H1 (cell line): ENCODE data around the gene LARP1. TPM values are rescaled to one million over a fixed set of nuclear protein-coding genes. Genes with fewer than 3 reads are reported as not detected.

ENCODE experiments used
- MAX ChIP-seq: IDR thresholded peaks from 2 replicates; pipeline ENCODE4 v1.6.1; 2012; ENCODE audit warnings: inconsistent platforms
- RAD21 ChIP-seq, 2 experiments: IDR thresholded peaks in 1 of 2; conservative IDR thresholded peaks in 1 of 2; 2 replicates each; pipeline ENCODE4 v1.6.1; 2011; ENCODE audit warnings: low read depth in 2 of 2, low read length in 2 of 2, improper control_type of control experiment in 1 of 2, inconsistent platforms in 1 of 2, mild to moderate bottlenecking in 1 of 2, moderate library complexity in 1 of 2
- TAF1 ChIP-seq: IDR thresholded peaks from 2 replicates; pipeline ENCODE4 v1.6.1; 2011; ENCODE audit warnings: mild to moderate bottlenecking, low read depth, low read length
- polyA plus RNA-seq, 7 experiments: library from polyadenylated mRNA; depleted of rRNA in 3 of 7; stranded (reverse) in 5 of 7; unstranded in 2 of 7; fragments of >200 nt in 5 of 7; fragments of 200-250 nt in 2 of 7; gene quantifications; 1 replicate in 5 of 7; 2 replicates in 1 of 7; 4 replicates in 1 of 7; pipeline versions ENCODE4 v1.2.1 to v1.2.3, GENCODE V29; 2011 to 2013; ENCODE audit warnings: missing spikeins in 2 of 7, mixed read lengths in 2 of 7
- total RNA-seq: library from RNA; stranded (reverse); fragmentation: NEBNext Ultra II Directional; extraction: Animal tissue kit (Norgen Biotek cat#: 25700); gene quantifications from 2 replicates; pipeline ENCODE4 v1.2.1, GENCODE V29; 2021
- TF ChIP-seq, protein P1 (sequence below): fragments of 300-600 bp; sonication (generic); IDR thresholded peaks from 2 replicates; pipeline ENCODE4 v1.7.1; 2012; ENCODE audit warnings: low read length, moderate library complexity, mild to moderate bottlenecking, inconsistent platforms; ENCODE audit not compliant: insufficient replicate concordance

The LARP1 gene
- total and polyA plus RNA-seq, 2 of the 8 experiments (the other 6 are each of a cell fraction or from before 2014, with no cell fraction given), result 106 to 422 TPM

- TF ChIP-seq, protein P1, sequence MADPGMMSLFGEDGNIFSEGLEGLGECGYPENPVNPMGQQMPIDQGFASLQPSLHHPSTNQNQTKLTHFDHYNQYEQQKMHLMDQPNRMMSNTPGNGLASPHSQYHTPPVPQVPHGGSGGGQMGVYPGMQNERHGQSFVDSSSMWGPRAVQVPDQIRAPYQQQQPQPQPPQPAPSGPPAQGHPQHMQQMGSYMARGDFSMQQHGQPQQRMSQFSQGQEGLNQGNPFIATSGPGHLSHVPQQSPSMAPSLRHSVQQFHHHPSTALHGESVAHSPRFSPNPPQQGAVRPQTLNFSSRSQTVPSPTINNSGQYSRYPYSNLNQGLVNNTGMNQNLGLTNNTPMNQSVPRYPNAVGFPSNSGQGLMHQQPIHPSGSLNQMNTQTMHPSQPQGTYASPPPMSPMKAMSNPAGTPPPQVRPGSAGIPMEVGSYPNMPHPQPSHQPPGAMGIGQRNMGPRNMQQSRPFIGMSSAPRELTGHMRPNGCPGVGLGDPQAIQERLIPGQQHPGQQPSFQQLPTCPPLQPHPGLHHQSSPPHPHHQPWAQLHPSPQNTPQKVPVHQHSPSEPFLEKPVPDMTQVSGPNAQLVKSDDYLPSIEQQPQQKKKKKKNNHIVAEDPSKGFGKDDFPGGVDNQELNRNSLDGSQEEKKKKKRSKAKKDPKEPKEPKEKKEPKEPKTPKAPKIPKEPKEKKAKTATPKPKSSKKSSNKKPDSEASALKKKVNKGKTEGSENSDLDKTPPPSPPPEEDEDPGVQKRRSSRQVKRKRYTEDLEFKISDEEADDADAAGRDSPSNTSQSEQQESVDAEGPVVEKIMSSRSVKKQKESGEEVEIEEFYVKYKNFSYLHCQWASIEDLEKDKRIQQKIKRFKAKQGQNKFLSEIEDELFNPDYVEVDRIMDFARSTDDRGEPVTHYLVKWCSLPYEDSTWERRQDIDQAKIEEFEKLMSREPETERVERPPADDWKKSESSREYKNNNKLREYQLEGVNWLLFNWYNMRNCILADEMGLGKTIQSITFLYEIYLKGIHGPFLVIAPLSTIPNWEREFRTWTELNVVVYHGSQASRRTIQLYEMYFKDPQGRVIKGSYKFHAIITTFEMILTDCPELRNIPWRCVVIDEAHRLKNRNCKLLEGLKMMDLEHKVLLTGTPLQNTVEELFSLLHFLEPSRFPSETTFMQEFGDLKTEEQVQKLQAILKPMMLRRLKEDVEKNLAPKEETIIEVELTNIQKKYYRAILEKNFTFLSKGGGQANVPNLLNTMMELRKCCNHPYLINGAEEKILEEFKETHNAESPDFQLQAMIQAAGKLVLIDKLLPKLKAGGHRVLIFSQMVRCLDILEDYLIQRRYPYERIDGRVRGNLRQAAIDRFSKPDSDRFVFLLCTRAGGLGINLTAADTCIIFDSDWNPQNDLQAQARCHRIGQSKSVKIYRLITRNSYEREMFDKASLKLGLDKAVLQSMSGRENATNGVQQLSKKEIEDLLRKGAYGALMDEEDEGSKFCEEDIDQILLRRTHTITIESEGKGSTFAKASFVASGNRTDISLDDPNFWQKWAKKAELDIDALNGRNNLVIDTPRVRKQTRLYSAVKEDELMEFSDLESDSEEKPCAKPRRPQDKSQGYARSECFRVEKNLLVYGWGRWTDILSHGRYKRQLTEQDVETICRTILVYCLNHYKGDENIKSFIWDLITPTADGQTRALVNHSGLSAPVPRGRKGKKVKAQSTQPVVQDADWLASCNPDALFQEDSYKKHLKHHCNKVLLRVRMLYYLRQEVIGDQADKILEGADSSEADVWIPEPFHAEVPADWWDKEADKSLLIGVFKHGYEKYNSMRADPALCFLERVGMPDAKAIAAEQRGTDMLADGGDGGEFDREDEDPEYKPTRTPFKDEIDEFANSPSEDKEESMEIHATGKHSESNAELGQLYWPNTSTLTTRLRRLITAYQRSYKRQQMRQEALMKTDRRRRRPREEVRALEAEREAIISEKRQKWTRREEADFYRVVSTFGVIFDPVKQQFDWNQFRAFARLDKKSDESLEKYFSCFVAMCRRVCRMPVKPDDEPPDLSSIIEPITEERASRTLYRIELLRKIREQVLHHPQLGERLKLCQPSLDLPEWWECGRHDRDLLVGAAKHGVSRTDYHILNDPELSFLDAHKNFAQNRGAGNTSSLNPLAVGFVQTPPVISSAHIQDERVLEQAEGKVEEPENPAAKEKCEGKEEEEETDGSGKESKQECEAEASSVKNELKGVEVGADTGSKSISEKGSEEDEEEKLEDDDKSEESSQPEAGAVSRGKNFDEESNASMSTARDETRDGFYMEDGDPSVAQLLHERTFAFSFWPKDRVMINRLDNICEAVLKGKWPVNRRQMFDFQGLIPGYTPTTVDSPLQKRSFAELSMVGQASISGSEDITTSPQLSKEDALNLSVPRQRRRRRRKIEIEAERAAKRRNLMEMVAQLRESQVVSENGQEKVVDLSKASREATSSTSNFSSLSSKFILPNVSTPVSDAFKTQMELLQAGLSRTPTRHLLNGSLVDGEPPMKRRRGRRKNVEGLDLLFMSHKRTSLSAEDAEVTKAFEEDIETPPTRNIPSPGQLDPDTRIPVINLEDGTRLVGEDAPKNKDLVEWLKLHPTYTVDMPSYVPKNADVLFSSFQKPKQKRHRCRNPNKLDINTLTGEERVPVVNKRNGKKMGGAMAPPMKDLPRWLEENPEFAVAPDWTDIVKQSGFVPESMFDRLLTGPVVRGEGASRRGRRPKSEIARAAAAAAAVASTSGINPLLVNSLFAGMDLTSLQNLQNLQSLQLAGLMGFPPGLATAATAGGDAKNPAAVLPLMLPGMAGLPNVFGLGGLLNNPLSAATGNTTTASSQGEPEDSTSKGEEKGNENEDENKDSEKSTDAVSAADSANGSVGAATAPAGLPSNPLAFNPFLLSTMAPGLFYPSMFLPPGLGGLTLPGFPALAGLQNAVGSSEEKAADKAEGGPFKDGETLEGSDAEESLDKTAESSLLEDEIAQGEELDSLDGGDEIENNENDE, result no peak
- TF ChIP-seq MAX (no peak), TAF1 (no peak), RAD21 (IDR thresholded peaks at IDR 0.05 in 1 of 2, conservative IDR thresholded peaks at IDR 0.05 in 1 of 2; ENCODE audit: low read depth in 2 of 2, low read length in 2 of 2) (no peak)
- TF ChIP-seq, all 59 proteins: peak for 0
Observed at GRCh38 chr5:154732212-154732611, 23.0 kb upstream of the LARP1 start (continued).
